Endothelial cell (in vitro differentiated cells): ENCODE measurements around the gene KPNA1. TPM values are rescaled to one million over a fixed set of nuclear protein-coding genes. Genes with fewer than 3 reads are reported as not detected.

Source experiments
- DNase-seq: peaks from one replicate; pipeline ENCODE4 v3.0.0; 2021; ENCODE audit warnings: low spot score
- H3K27ac Mint-ChIP-seq: one replicate; pipeline ENCODE4 v1.8.0; 2021; ENCODE audit warnings: mixed read lengths, inconsistent platforms; ENCODE audit not compliant: unreplicated experiment
- H3K27me3 Mint-ChIP-seq: one replicate; pipeline ENCODE4 v1.8.0; 2021; ENCODE audit warnings: mild to moderate bottlenecking, moderate library complexity, mixed read lengths, inconsistent platforms; ENCODE audit not compliant: unreplicated experiment
- H3K36me3 Mint-ChIP-seq: one replicate; pipeline ENCODE4 v1.8.0; 2021; ENCODE audit warnings: mild to moderate bottlenecking, low read depth, mixed read lengths, inconsistent platforms; ENCODE audit not compliant: unreplicated experiment
- H3K4me1 Mint-ChIP-seq: one replicate; pipeline ENCODE4 v1.8.0; 2021; ENCODE audit warnings: mild to moderate bottlenecking, mixed read lengths, inconsistent platforms; ENCODE audit not compliant: unreplicated experiment
- H3K4me3 Mint-ChIP-seq: one replicate; pipeline ENCODE4 v1.8.0; 2021; ENCODE audit warnings: mild to moderate bottlenecking, mixed read lengths, inconsistent platforms; ENCODE audit not compliant: unreplicated experiment
- H3K9me3 Mint-ChIP-seq: one replicate; pipeline ENCODE4 v1.8.0; 2021; ENCODE audit warnings: mixed read lengths, inconsistent platforms; ENCODE audit not compliant: unreplicated experiment
- long read RNA-seq: library from polyadenylated mRNA; unstranded; transcript quantifications from one replicate; pipeline ENCODE4 v2.0.0, GENCODE V29; 2020; ENCODE audit not compliant: unreplicated experiment
- total RNA-seq: library from RNA; stranded (reverse); fragmentation: NEBNext Ultra II Directional; extraction: Animal tissue kit (Norgen Biotek cat#: 25700); gene quantifications from one replicate; pipeline ENCODE4 v1.2.1, GENCODE V29; 2021; ENCODE audit not compliant: unreplicated experiment
- TF ChIP-seq, protein P1 (sequence below): fragments of 200-600 bp; sonication (generic); IDR thresholded peaks from one replicate; pipeline ENCODE4 v1.5.0; 2021; ENCODE audit warnings: antibody characterized with exemption; ENCODE audit not compliant: unreplicated experiment

KPNA1 gene
- 87.2 TPM for total RNA-seq
- long read RNA-seq, full-length matches to known transcripts, result 26 of 35 reads
- long read RNA-seq, partial matches to known transcripts, result 3 of 35 reads
- long read RNA-seq, other reads (novel, unspliced or antisense), result 6 of 35 reads

DNA sequence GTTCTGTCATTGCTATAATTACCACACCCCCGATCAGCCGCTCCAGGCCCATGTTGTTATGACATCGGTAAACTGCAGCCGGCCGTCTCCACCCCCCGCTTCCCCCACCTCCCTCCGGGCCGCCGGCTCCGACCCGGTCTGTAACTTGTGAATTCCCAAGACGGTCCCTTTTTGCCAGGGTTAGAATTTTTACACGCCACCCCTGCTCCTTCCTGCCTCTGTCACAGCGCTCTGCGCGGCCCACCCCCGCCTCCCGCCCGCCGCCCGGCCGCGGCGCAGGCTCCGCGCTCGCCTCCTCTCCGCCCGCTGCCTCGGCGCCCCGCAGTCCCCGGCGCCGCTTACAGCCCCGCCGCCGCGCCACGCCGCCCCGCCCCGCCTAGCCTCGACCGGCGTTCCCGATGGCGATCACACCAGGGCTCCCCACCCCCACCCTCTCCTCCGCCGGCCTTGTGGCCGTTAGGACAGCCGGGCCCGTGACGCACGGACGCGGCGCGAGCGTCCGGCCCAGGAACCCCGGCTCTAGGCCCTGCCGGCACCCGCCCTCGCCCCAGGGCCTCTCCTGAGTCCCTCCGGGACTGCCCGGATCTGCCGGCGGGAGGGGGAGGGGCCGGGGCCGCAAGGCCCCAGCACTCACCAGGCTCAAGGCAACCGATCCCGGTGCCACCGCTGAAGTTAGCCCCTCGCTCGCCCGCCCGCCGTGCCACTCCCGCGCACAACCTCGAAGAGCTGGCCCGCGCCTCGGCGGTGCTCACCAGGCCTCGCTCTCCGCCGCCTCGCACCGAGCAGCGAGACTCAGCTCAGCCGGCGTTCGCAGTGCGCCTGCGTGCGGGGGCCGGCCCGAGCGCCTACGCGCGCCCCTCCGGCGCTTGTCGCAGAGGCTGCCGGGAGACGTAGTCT is at the start of gene KPNA1:
TSS of gene KPNA1 (minus strand) at position 817 of the 897 bp plus-strand sequence. CDS start 18,374 bp downstream, outside the sequence.
- Mint-ChIP-seq H3K27me3 (peaks cover 3% of the 10 kb centered on the region), H3K9me3 (no peaks in the 10 kb centered on the region), H3K36me3 (no peaks in the 10 kb centered on the region), H3K4me1 (peaks cover 34% of the 10 kb centered on the region), H3K27ac (peak within 1 kb of the TSS; percentile 93), H3K4me3 (peak within 1 kb of the TSS; percentile 98)
- TF ChIP-seq, protein P1, sequence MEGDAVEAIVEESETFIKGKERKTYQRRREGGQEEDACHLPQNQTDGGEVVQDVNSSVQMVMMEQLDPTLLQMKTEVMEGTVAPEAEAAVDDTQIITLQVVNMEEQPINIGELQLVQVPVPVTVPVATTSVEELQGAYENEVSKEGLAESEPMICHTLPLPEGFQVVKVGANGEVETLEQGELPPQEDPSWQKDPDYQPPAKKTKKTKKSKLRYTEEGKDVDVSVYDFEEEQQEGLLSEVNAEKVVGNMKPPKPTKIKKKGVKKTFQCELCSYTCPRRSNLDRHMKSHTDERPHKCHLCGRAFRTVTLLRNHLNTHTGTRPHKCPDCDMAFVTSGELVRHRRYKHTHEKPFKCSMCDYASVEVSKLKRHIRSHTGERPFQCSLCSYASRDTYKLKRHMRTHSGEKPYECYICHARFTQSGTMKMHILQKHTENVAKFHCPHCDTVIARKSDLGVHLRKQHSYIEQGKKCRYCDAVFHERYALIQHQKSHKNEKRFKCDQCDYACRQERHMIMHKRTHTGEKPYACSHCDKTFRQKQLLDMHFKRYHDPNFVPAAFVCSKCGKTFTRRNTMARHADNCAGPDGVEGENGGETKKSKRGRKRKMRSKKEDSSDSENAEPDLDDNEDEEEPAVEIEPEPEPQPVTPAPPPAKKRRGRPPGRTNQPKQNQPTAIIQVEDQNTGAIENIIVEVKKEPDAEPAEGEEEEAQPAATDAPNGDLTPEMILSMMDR, result no peak
- peak; percentile 89 for DNase-seq

DNA sequence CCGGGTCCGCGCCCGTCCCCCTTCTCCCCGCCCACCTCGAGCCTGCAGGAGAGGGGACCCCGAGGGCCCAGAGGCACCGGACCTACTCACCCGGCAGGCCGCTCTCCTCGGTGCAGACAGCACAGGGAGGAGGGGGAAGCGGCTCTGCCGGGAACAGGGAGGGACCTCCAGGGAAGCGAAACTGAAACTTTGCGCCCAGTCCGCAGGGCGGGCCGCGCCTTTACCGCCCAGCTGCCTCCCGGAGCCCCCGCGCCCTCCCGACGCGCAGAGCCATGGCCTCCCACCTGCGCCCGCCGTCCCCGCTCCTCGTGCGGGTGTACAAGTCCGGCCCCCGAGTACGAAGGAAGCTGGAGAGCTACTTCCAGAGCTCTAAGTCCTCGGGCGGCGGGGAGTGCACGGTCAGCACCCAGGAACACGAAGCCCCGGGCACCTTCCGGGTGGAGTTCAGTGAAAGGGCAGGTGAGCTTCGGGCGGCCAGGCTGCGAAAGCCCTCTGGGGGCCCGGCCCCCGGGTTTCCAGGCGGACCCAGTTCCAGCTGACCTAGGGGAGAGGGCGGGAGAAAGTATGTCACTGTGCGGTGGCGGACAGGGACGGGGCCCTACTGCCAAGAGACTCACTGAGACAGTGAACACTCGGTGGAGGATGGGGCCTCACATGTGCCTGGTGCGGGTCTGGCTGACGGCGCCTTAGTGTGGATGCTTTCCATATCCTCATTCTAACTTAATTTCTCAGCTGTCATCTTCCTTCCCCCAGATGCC is 49.6 kb upstream of the KPNA1 start, which contains the start of the genes DTX3L and PARP9:
TSS of gene DTX3L (plus strand) at position 184 of the 758 bp plus-strand sequence. CDS start at position 273, 89 bp downstream.
TSS of gene PARP9 (minus strand) at position 146 of the 758 bp plus-strand sequence. CDS start 4,680 bp downstream, outside the sequence.
- peaks cover 13% of the 10 kb centered on the region for H3K4me1 Mint-ChIP-seq
- TF ChIP-seq, protein P1, result no peak
- DNase-seq, result peak; percentile 51
- peak within 1 kb of the TSS; percentile 53 for H3K27ac Mint-ChIP-seq
- H3K36me3 Mint-ChIP-seq, result no peaks in the 10 kb centered on the region
- H3K27me3 Mint-ChIP-seq, result peaks cover 3% of the 10 kb centered on the region
- H3K4me3 Mint-ChIP-seq, result peak within 1 kb of the TSS; percentile 93
- H3K9me3 Mint-ChIP-seq, result no peaks in the 10 kb centered on the region

DNA sequence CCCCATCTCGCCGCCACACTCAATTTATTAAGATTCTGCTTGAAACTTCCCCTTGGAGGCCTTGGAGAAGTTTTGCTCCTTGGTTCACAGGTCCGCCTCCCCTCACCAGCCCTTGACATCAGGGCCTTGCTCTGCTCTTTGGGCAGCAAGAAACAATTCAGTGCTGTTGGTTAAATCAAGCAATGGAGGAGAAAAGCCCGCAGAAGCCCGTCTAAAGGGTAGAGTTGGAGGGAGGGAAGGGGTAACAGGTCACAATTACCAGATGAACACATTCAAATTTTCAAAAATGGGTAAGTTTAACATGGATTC is 48.9 kb upstream of the KPNA1 start:
- H3K9me3 Mint-ChIP-seq, result no peaks in the 10 kb centered on the region
- H3K27ac Mint-ChIP-seq, result no peak overlapping the region
- no peak for DNase-seq

DNA sequence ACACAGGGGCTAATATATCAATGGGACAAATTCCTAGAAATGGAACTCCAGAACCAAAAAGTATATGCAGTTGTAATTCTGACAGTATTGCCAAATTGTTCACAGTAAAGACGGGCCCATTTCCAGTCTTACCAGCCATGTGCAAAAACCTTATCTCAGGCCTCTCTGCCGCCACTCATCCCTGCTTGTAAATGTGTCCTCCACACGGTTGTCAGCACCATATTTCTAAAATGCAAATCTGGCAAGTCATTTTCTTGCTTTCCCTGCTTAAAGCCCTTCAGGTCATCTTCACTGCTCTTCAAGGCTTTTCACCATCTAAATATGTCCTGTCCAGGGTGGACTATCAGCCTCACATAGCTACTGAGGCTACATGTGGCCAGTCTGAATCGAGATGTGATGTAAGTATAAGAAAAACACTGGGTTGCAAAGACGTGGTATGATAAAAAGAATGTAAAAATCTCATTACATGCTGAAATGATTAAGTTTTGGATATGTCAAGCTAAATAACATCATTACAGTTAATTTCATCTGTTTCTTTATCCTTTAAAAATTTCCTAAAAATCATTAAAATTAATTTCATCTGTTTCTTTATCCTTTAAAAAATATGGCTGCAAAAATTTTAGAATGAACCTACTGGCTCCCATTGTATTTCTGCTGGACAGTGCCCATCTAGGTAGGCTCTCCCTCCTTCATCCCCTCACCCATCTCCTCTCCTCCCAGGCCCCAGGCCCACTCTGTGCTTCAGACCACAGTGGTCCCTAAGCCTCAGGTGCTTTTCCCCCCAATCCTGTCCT is 48.4 kb upstream of the KPNA1 start:
- Mint-ChIP-seq H3K9me3 (no peaks in the 10 kb centered on the region), H3K27ac (no peak overlapping the region), H3K27me3 (peaks cover 3% of the 10 kb centered on the region), H3K4me1 (peaks cover 15% of the 10 kb centered on the region), H3K4me3 (peak overlapping the region; percentile 87), H3K36me3 (no peaks in the 10 kb centered on the region)
- no peak for DNase-seq
- TF ChIP-seq, protein P1, result no peak

More for the DNA sequence above, 48.9 kb upstream of the KPNA1 start:
- TF ChIP-seq, protein P1, result no peak
- H3K4me3 Mint-ChIP-seq, result peak overlapping the region; percentile 87
- H3K27me3 Mint-ChIP-seq, result peaks cover 3% of the 10 kb centered on the region
- H3K4me1 Mint-ChIP-seq, result peaks cover 13% of the 10 kb centered on the region
- H3K36me3 Mint-ChIP-seq, result no peaks in the 10 kb centered on the region
